OCI-LY3 (cell line): ENCODE data around the gene HCRT.

Source experiments
- H2AFZ ChIP-seq: fragments of 200-600, 300-600 bp; shearing (Covaris generic); 2 replicates; pipeline ENCODE4 v1.6.0; 2014; ENCODE audit warnings: antibody characterized with exemption, low read depth, low read length
- H3K27ac ChIP-seq: fragments of 200-600, 300-600 bp; sonication (generic); 2 replicates; pipeline ENCODE4 v1.5.1; 2014; ENCODE audit warnings: mild to moderate bottlenecking, low read length, moderate library complexity, mixed read lengths
- H3K27me3 ChIP-seq: fragments of 200-600, 300-600 bp; sonication (generic); 2 replicates; pipeline ENCODE4 v1.6.1; 2014; ENCODE audit warnings: low read depth, low read length, mixed read lengths
- H3K36me3 ChIP-seq: fragments of 200-600, 300-600 bp; sonication (generic); replicated peaks from 2 replicates; pipeline ENCODE3; 2014; ENCODE audit warnings: low read depth, low read length, mixed read lengths
- H3K4me1 ChIP-seq: fragments of 300-600, 200-600 bp; sonication (generic); 2 replicates; pipeline ENCODE4 v1.6.1; 2014; ENCODE audit warnings: low read length, mixed read lengths
- H3K4me2 ChIP-seq: fragments of 200-600, 300-600 bp; sonication (generic); 2 replicates; pipeline ENCODE4 v1.6.1; 2014; ENCODE audit warnings: low read length, mixed read lengths
- H3K4me3 ChIP-seq: fragments of 300-600, 200-600 bp; sonication (generic); 2 replicates; pipeline ENCODE4 v1.5.1; 2014; ENCODE audit warnings: antibody characterized with exemption, mild to moderate bottlenecking, low read length, moderate library complexity
- H3K79me2 ChIP-seq: fragments of 300-600, 200-600 bp; shearing (Covaris generic); 2 replicates; pipeline ENCODE4 v1.6.1; 2014; ENCODE audit warnings: mild to moderate bottlenecking, low read length, mixed read lengths
- H3K9ac ChIP-seq: fragments of 300-600, 200-600 bp; shearing (Covaris generic); 2 replicates; pipeline ENCODE4 v1.6.0; 2014; ENCODE audit warnings: mild to moderate bottlenecking, low read length, moderate library complexity
- H3K9me3 ChIP-seq: fragments of 200-600, 300-600 bp; shearing (Covaris generic); 2 replicates; pipeline ENCODE4 v1.6.1; 2014; ENCODE audit warnings: low read length, mixed read lengths; ENCODE audit not compliant: insufficient read depth
- H4K20me1 ChIP-seq: fragments of 200-600, 300-600 bp; sonication (generic); 2 replicates; pipeline ENCODE4 v1.6.1; 2016; ENCODE audit warnings: low read length, mixed read lengths; ENCODE audit not compliant: insufficient read depth
- CTCF ChIP-seq: fragments of 200-600, 300-600 bp; sonication (generic); IDR thresholded peaks from 2 replicates; pipeline ENCODE4 v1.5.1; 2014; ENCODE audit warnings: antibody characterized with exemption, low read length, low read depth
- EZH2phosphoT487 ChIP-seq: fragments of 200-600 bp; shearing (Covaris generic); IDR thresholded peaks from 2 replicates; pipeline ENCODE4 v1.6.1; 2018; ENCODE audit warnings: antibody characterized with exemption, mixed run types, low read depth

The HCRT gene

DNA sequence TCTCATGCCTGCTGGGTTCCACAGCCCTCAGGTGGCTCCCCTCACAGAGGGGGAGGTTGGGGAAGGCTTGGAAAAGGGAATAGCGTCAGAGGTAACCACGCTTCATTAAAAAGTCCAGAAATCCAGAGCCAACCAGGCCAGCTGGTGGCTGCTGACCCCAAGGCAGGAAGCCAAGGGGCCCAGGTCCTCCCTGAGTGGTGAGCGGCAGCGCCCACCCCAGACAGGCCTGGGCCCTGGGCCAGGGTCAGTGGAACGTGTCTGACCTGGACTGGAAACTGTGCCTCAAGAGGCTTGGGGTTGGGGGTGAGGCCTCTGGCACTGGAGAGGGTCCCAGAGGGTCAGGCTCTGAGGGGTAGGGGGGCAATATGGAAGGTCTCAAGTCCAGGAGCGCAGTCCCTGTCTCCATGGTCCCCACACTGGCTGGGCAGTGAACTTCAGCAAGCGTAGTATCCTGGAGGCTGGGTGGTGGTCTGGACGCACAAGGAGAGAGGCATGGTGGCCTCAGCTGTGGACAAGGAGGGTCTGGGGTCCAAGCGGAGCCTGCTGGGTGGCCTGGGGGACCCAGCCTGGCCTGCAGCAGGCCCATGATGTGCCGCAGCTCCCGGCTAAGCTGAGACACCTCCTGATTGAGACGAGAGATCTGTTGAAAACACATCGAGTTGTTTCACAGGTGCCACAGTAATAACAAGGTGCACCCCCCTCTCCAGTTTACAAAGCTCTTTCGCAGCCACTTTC lies 25.3 kb downstream of the HCRT start:
- Histone ChIP-seq H3K36me3 (no peaks in the 10 kb centered on the region), H4K20me1 (no peaks in the 10 kb centered on the region), H3K27ac (no peak overlapping the region), H3K9ac (no peak overlapping the region), H3K4me2 (no peak overlapping the region), H3K79me2 (no peaks in the 10 kb centered on the region), H3K4me1 (peaks cover 28% of the 10 kb centered on the region), H2AFZ (no peak overlapping the region), H3K27me3 (no peaks in the 10 kb centered on the region), H3K4me3 (no peak overlapping the region), H3K9me3 (no peaks in the 10 kb centered on the region)
- TF ChIP-seq EZH2phosphoT487 (no peak), CTCF (no peak)

GRCh38 chr17:42155614-42156045 lies 29.6 kb downstream of the HCRT start:
- peaks cover 12% of the 10 kb centered on the region for H4K20me1 ChIP-seq
- no peaks in the 10 kb centered on the region for H3K9me3 ChIP-seq
- H3K27me3 ChIP-seq = no peaks in the 10 kb centered on the region
- peak overlapping the region; percentile 32; the same call in 1 of the 2 replicates for H3K9ac ChIP-seq
- peaks cover 5% of the 10 kb centered on the region for H3K36me3 ChIP-seq
- peak overlapping the region; percentile 81 for H3K4me3 ChIP-seq
- peaks cover 41% of the 10 kb centered on the region for H3K79me2 ChIP-seq
- no peak for TF ChIP-seq CTCF
- TF ChIP-seq EZH2phosphoT487 = no peak
- H3K27ac ChIP-seq = no peak overlapping the region
- peak overlapping the region; percentile 65 for H3K4me2 ChIP-seq
- peaks cover 13% of the 10 kb centered on the region for H3K4me1 ChIP-seq
- no peak overlapping the region for H2AFZ ChIP-seq

DNA sequence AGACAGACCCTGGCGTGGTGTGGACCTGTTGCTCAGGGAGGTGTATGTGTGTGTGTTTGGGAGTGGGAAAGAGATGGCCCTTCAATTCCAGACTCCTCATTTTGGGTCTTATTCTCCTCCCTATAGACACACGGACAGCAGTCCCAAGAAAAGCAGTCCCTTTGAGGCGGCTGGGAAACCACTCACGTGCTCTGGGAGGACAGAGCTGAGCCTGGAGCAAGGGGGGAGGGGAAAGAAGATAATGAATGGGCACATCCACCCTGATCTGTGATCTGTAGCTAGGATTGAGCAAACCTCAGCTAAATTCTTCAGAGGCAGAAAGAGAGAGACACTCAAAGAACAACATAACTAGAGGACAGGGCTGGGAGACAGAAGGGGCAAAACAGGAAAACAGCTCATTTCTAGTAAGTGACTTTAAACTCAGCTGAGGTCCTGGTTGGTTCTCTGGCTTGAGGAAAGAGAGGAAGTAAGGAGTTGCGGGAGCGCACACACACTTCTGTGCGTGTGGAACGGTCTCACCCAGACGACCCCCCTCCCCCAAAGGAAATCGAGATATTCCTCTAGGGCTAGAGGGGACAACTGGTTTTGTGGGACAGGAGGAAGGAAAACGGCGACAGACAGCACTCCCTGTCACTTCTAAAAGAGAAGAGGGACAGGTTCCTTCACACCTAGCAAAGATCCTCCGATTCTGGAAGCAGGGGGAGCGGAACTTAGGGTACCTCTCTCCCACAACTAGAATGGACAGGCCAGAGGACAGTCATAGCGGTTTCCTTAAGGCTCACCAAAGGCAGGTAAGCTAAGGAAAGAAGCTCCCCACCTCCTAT lies 31.1 kb downstream of the HCRT start:
- Histone ChIP-seq H3K4me3 (peak overlapping the region; percentile 81), H3K36me3 (peaks cover 5% of the 10 kb centered on the region), H3K27ac (peak overlapping the region; percentile 28), H3K9me3 (no peaks in the 10 kb centered on the region), H2AFZ (no peak overlapping the region), H3K4me1 (peaks cover 13% of the 10 kb centered on the region), H3K4me2 (peak overlapping the region; percentile 96), H3K27me3 (no peaks in the 10 kb centered on the region), H4K20me1 (peaks cover 12% of the 10 kb centered on the region), H3K79me2 (peaks cover 51% of the 10 kb centered on the region), H3K9ac (peak overlapping the region; percentile 76)
- TF ChIP-seq CTCF (no peak), EZH2phosphoT487 (no peak)
